CD8-positive, alpha-beta memory T cell (primary cell): ENCODE data around the gene FSTL4. TPM values are rescaled to one million over a fixed set of nuclear protein-coding genes. Genes with fewer than 3 reads are reported as not detected.
A peak's percentile ranks its signal among the peaks of the same experiment; 100 is the strongest.

Experiments used
- CTCF ChIA-PET: fragments of 350-600 bp; sonication (Branson Sonifier 250); formaldehyde crosslinking; loops from one replicate; lab custom pipeline; 2021; ENCODE audit warnings: antibody characterized with exemption; lab: Charles Lee
- POLR2A ChIA-PET: fragments of 350-600 bp; sonication (Branson Sonifier 250); formaldehyde crosslinking; loops from one replicate; lab custom pipeline; 2021; ENCODE audit warnings: antibody characterized with exemption; lab: Charles Lee
- DNase-seq, 5 donors: peaks; one replicate each; pipeline versions ENCODE4 v3.0.0 to v3.0.0-alpha.2; 2020 to 2022; ENCODE audit warnings: mixed read lengths in 1 of 5
- H3K27ac ChIP-seq: one replicate; pipeline ENCODE4 v1.7.0; 2013; ENCODE audit warnings: low read depth, mild to moderate bottlenecking, low read length, moderate library complexity
- H3K27me3 ChIP-seq: 2 replicates; pipeline ENCODE4 v1.7.0; 2013; ENCODE audit warnings: low read length, mild to moderate bottlenecking; ENCODE audit not compliant: insufficient read depth, poor library complexity, severe bottlenecking
- H3K36me3 ChIP-seq: 2 replicates; pipeline ENCODE4 v1.7.0; 2013; ENCODE audit warnings: mild to moderate bottlenecking, low read length, moderate library complexity; ENCODE audit not compliant: insufficient read depth
- H3K4me1 ChIP-seq: 2 replicates; pipeline ENCODE4 v1.7.0; 2013; ENCODE audit warnings: mild to moderate bottlenecking, low read length, moderate library complexity; ENCODE audit not compliant: insufficient read depth
- H3K4me3 ChIP-seq: 2 replicates; pipeline ENCODE4 v1.7.0; 2013; ENCODE audit warnings: mild to moderate bottlenecking, low read length
- H3K9me3 ChIP-seq: 2 replicates; pipeline ENCODE4 v1.7.0; 2013; ENCODE audit warnings: mild to moderate bottlenecking, low read length
- H3K27ac Mint-ChIP-seq, 8 donors: one replicate each; pipeline ENCODE4 v1.8.0; 2020 to 2021; ENCODE audit warnings: mixed read lengths in 8 of 8, mild to moderate bottlenecking in 6 of 8, inconsistent platforms in 3 of 8, moderate library complexity in 3 of 8
- H3K27me3 Mint-ChIP-seq, 2 donors: one replicate each; pipeline ENCODE4 v1.8.0; 2020 to 2021; ENCODE audit warnings: mixed read lengths in 2 of 2, mild to moderate bottlenecking in 1 of 2, moderate library complexity in 1 of 2
- H3K36me3 Mint-ChIP-seq, 3 donors: one replicate each; pipeline ENCODE4 v1.8.0; 2020 to 2021; ENCODE audit warnings: mixed read lengths in 3 of 3, inconsistent platforms in 1 of 3, mild to moderate bottlenecking in 1 of 3
- H3K4me1 Mint-ChIP-seq, 3 donors: one replicate each; pipeline ENCODE4 v1.8.0; 2020 to 2021; ENCODE audit warnings: mixed read lengths in 3 of 3, inconsistent platforms in 1 of 3, mild to moderate bottlenecking in 1 of 3
- H3K4me3 Mint-ChIP-seq, 7 donors: one replicate each; pipeline ENCODE4 v1.8.0; 2020 to 2021; ENCODE audit warnings: mixed read lengths in 7 of 7, mild to moderate bottlenecking in 6 of 7, moderate library complexity in 4 of 7, inconsistent platforms in 2 of 7
- H3K9me3 Mint-ChIP-seq, 5 donors: one replicate each; pipeline ENCODE4 v1.8.0; 2020 to 2022; ENCODE audit warnings: mixed read lengths in 5 of 5, mild to moderate bottlenecking in 3 of 5, moderate library complexity in 2 of 5, inconsistent platforms in 1 of 5
- polyA plus RNA-seq: library from polyadenylated mRNA; unstranded; fragments of 300-500 nt; fragmentation: Illumina TruSeq; gene quantifications from one replicate; pipeline ENCODE4 v1.2.3, GENCODE V29; 2021
- total RNA-seq, 2 experiments: library from RNA; stranded (reverse); gene quantifications; one replicate each; pipeline ENCODE4 v1.2.3, GENCODE V29; 2021

The FSTL4 gene
- total and polyA plus RNA-seq, 3 experiments from 2014 or later: 0.33 TPM; not detected in 2

GRCh38 chr5:133469252-133469651 lies 143.1 kb downstream of the FSTL4 start:
- Histone ChIP-seq H3K4me3 (no peak overlapping the region), H3K4me1 (peaks cover 6% of the 10 kb centered on the region), H3K36me3 (no peaks in the 10 kb centered on the region), H3K9me3 (no peaks in the 10 kb centered on the region), H3K27ac (no peak overlapping the region), H3K27me3 (no peaks in the 10 kb centered on the region)
- Mint-ChIP-seq H3K9me3 (no peaks in the 10 kb centered on the region), H3K36me3 (no peaks in the 10 kb centered on the region), H3K4me3 (peak overlapping the region in 1 of 7 donors; percentile 9), H3K4me1 (peaks cover 9 to 28% (median 23%) of the 10 kb centered on the region in 3 donors), H3K27ac (peak overlapping the region in 1 of 8 donors; percentile 74), H3K27me3 (peaks cover 6 to 20% of the 10 kb centered on the region in 2 donors)
- DNase-seq: no peak
- ChIA-PET POLR2A (no interaction called here), CTCF (interaction anchor here (1.2 kb wide), 1 partner anchor 19 kb away, joined by 3 read pairs; no protein-coding TSS in a partner anchor)

GRCh38 chr5:133468596-133468995 lies 143.7 kb downstream of the FSTL4 start:
- H3K27me3 Mint-ChIP-seq: peaks cover 6 to 16% of the 10 kb centered on the region in 2 donors
- H3K4me3 Mint-ChIP-seq: no peak overlapping the region
- no peak for DNase-seq
- peaks cover 9 to 25% (median 19%) of the 10 kb centered on the region in 3 donors for H3K4me1 Mint-ChIP-seq
- POLR2A ChIA-PET: no interaction called here
- peak overlapping the region in 1 of 8 donors; percentile 67 for H3K27ac Mint-ChIP-seq
- peaks cover 6% of the 10 kb centered on the region for H3K4me1 ChIP-seq
- no peaks in the 10 kb centered on the region for H3K27me3 ChIP-seq
- no peaks in the 10 kb centered on the region for H3K36me3 ChIP-seq
- CTCF ChIA-PET: no interaction called here
- no peaks in the 10 kb centered on the region for H3K36me3 Mint-ChIP-seq
- no peaks in the 10 kb centered on the region for H3K9me3 Mint-ChIP-seq
- H3K27ac ChIP-seq: no peak overlapping the region
- H3K4me3 ChIP-seq: no peak overlapping the region
- no peaks in the 10 kb centered on the region for H3K9me3 ChIP-seq

- Histone ChIP-seq H3K36me3 (no peaks in the 10 kb centered on the region), H3K9me3 (no peaks in the 10 kb centered on the region), H3K4me1 (peaks cover 6% of the 10 kb centered on the region), H3K27me3 (no peaks in the 10 kb centered on the region), H3K4me3 (no peak overlapping the region), H3K27ac (no peak overlapping the region)
- H3K4me3 Mint-ChIP-seq: no peak overlapping the region
- H3K27me3 Mint-ChIP-seq: peaks cover 6 to 13% of the 10 kb centered on the region in 2 donors
- peak overlapping the region in 1 of 8 donors; percentile 67 for H3K27ac Mint-ChIP-seq
- ChIA-PET CTCF (no interaction called here), POLR2A (no interaction called here)
- H3K4me1 Mint-ChIP-seq: peaks cover 9 to 25% (median 19%) of the 10 kb centered on the region in 3 donors
- no peaks in the 10 kb centered on the region for H3K36me3 Mint-ChIP-seq
- no peak for DNase-seq
- H3K9me3 Mint-ChIP-seq: no peaks in the 10 kb centered on the region
Measured at GRCh38 chr5:133467826-133468463, 144.4 kb downstream of the FSTL4 start.

GRCh38 chr5:133467335-133467779 lies 145.0 kb downstream of the FSTL4 start:
- Mint-ChIP-seq H3K4me1 (peaks cover 9 to 25% (median 19%) of the 10 kb centered on the region in 3 donors), H3K27me3 (peaks cover 6 to 13% of the 10 kb centered on the region in 2 donors), H3K27ac (no peak overlapping the region), H3K9me3 (no peaks in the 10 kb centered on the region), H3K36me3 (no peaks in the 10 kb centered on the region), H3K4me3 (no peak overlapping the region)
- peaks cover 6% of the 10 kb centered on the region for H3K4me1 ChIP-seq
- peak in 3 of 5 donors; percentile 26 to 64 (median 52) for DNase-seq
- no peaks in the 10 kb centered on the region for H3K36me3 ChIP-seq
- H3K9me3 ChIP-seq: no peaks in the 10 kb centered on the region
- no peak overlapping the region for H3K27ac ChIP-seq
- H3K27me3 ChIP-seq: no peaks in the 10 kb centered on the region
- POLR2A ChIA-PET: no interaction called here
- CTCF ChIA-PET: no interaction called here
- no peak overlapping the region for H3K4me3 ChIP-seq

GRCh38 chr5:133466556-133467334 lies 145.6 kb downstream of the FSTL4 start:
- H3K27me3 Mint-ChIP-seq: peaks cover 6 to 13% of the 10 kb centered on the region in 2 donors
- Histone ChIP-seq H3K36me3 (no peaks in the 10 kb centered on the region), H3K4me1 (peaks cover 6% of the 10 kb centered on the region), H3K27ac (no peak overlapping the region), H3K9me3 (no peaks in the 10 kb centered on the region), H3K27me3 (no peaks in the 10 kb centered on the region), H3K4me3 (no peak overlapping the region)
- H3K9me3 Mint-ChIP-seq: no peaks in the 10 kb centered on the region
- H3K36me3 Mint-ChIP-seq: no peaks in the 10 kb centered on the region
- no peak for DNase-seq
- H3K4me1 Mint-ChIP-seq: peaks cover 9 to 25% (median 18%) of the 10 kb centered on the region in 3 donors
- H3K4me3 Mint-ChIP-seq: no peak overlapping the region
- POLR2A ChIA-PET: no interaction called here
- CTCF ChIA-PET: no interaction called here
- no peak overlapping the region for H3K27ac Mint-ChIP-seq

- H3K36me3 ChIP-seq: no peaks in the 10 kb centered on the region
- POLR2A ChIA-PET: no interaction called here
- no peaks in the 10 kb centered on the region for H3K36me3 Mint-ChIP-seq
- H3K27ac ChIP-seq: no peak overlapping the region
- CTCF ChIA-PET: no interaction called here
- peaks cover 3 to 5% of the 10 kb centered on the region in 2 donors for H3K27me3 Mint-ChIP-seq
- H3K4me1 ChIP-seq: peaks cover 6% of the 10 kb centered on the region
- H3K27ac Mint-ChIP-seq: no peak overlapping the region
- H3K9me3 Mint-ChIP-seq: no peaks in the 10 kb centered on the region
- no peak for DNase-seq
- no peaks in the 10 kb centered on the region for H3K9me3 ChIP-seq
- H3K4me3 ChIP-seq: no peak overlapping the region
- no peaks in the 10 kb centered on the region for H3K27me3 ChIP-seq
- H3K4me1 Mint-ChIP-seq: peaks cover 14 to 18% (median 18%) of the 10 kb centered on the region in 3 donors
- H3K4me3 Mint-ChIP-seq: no peak overlapping the region
Measured at GRCh38 chr5:133464013-133464412, 148.3 kb downstream of the FSTL4 start.

- Mint-ChIP-seq H3K9me3 (no peaks in the 10 kb centered on the region), H3K4me3 (no peak overlapping the region), H3K27me3 (no peaks in the 10 kb centered on the region), H3K36me3 (no peaks in the 10 kb centered on the region), H3K27ac (no peak overlapping the region), H3K4me1 (peaks cover 8 to 14% (median 9%) of the 10 kb centered on the region in 3 donors)
- H3K27ac ChIP-seq: no peak overlapping the region
- H3K36me3 ChIP-seq: no peaks in the 10 kb centered on the region
- no peak for DNase-seq
- H3K9me3 ChIP-seq: no peaks in the 10 kb centered on the region
- H3K4me3 ChIP-seq: no peak overlapping the region
- ChIA-PET POLR2A (no interaction called here), CTCF (no interaction called here)
- no peaks in the 10 kb centered on the region for H3K27me3 ChIP-seq
- peaks cover 6% of the 10 kb centered on the region for H3K4me1 ChIP-seq
Measured at GRCh38 chr5:133461796-133462516, 150.4 kb downstream of the FSTL4 start.
